Activated effector memory CD4-positive, alpha-beta T cell treated with Interleukin-2 at 50 U/mL for 16 hours (primary cell): ENCODE data around the gene ZBBX.
"Not testable (repeated sequence)": the region's sequence is repeated elsewhere in the genome, so short reads cannot be mapped to it uniquely, and the experiment has no call there.

Experiments
- DNase-seq: peaks from one replicate; pipeline ENCODE4 v3.0.0-alpha.2; 2020

ZBBX gene, protein sequence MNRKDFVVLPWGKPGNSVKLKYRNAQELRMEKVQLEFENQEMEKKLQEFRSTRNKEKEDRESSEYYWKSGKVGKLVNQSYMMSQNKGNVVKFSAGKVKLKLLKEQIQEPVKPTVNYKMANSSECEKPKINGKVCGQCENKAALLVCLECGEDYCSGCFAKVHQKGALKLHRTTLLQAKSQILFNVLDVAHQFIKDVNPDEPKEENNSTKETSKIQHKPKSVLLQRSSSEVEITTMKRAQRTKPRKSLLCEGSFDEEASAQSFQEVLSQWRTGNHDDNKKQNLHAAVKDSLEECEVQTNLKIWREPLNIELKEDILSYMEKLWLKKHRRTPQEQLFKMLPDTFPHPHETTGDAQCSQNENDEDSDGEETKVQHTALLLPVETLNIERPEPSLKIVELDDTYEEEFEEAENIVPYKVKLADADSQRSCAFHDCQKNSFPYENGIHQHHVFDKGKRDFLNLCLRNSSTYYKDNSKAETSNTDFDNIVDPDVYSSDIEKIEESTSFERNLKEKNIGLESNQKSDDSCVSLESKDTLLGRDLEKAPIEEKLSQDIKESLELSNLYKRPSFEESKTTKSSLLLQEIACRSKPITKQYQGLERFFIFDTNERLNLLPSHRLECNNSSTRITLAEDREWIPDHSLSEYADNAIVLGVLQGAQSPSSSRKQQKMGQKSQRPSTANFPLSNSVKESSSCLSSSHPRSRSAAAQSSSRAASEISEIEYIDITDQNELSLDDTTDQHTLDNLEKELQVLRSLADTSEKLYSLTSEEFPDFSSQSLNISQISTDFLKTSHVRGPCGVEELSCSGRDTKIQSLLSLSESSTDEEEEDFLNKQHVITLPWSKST

DNA sequence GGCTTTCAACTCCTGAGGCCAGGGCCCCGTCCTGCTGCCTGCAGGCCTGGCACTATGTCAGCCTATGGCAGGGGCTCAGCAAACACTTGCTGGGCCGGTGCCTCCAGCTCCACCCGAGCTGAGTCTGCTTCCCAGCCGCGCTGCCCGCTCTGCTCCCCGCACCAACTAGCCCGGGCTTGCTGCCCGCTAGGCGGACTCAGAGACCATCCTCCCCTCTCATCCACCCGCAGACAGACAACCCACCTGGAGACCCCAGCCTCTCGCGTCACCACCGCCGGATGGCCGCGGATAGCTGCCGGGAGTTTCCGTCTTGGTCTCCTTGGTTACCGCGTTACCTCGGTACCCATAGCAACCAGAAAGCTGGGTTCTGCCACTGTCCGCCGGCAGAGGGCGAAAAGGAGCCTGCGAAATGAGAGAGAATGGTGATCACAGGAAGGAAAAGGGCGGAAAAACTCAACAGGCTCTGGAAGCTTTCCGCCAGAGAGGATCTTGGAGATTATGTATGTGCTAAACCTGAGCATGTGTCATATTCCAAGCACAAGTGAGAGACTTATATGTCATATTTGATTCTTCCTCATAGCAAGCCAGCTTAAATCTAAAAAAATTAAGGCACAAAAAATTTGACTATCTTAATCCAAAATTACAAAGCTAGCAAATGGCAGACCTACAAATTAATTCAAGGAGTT lies at the start of gene ZBBX:
TSS of gene ZBBX (minus strand) at position 294 of the 686 bp plus-strand sequence. CDS start 7,396 bp downstream, outside the sequence.
- DNase-seq, result peak; percentile 67

DNA sequence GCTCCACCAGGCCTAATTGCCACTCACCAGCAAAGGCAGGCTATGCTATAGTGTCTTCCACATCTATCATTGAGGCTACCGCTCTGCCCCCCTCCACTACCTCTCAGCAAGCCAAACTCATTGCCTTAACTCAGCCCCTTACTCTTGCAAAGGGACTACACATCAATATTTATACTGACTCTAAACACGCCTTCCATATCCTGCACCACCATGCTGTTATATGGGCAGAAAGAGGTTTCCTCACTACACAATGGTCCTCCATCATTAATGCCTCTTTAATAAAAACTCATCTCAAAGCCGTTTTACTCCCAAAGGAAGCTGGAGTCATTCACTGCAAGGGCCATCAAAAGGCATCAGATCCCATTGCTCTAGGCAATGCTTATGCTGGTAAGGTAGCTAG lies 46.9 kb upstream of the ZBBX start:
- DNase-seq, result not testable (repeated sequence)

DNA sequence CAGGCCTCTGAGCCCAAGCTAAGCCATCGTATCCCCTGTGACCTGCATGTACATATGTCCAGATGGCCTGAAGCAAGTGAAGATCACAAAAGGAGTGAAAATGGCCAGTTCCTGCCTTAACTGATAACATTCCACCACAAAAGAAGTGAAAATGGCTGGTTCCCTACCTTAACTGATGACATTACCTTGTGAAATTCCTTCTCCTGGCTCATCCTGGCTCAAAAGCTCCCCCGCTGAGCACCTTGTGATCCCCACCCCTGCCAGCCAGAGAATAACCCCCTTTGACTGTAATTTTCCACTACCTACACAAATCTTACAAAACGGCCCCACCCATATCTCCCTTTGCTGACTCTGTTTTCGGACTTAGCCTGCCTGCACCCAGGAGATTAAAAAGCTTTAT lies 42.3 kb upstream of the ZBBX start:
- DNase-seq, result not testable (repeated sequence)

DNA sequence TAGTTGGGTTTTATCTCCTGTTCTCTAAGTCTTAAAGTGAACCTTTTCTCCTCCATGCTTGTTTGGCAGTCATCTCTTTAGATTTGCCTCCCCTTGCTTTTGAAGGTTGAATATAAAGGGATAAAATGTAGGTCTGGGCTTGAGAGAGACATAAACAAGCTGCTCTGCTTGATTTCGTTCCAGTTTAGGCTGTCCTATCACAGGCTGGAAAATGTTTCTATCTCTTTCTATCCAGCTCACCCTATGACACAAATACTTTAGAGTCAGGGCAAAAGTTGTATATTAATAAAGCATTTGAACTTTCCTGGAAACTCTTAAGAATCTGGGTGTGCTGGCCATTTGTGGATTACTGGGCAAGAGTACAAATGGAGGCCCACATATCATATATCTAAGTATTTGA lies 29.5 kb upstream of the ZBBX start:
- no peak for DNase-seq

DNA sequence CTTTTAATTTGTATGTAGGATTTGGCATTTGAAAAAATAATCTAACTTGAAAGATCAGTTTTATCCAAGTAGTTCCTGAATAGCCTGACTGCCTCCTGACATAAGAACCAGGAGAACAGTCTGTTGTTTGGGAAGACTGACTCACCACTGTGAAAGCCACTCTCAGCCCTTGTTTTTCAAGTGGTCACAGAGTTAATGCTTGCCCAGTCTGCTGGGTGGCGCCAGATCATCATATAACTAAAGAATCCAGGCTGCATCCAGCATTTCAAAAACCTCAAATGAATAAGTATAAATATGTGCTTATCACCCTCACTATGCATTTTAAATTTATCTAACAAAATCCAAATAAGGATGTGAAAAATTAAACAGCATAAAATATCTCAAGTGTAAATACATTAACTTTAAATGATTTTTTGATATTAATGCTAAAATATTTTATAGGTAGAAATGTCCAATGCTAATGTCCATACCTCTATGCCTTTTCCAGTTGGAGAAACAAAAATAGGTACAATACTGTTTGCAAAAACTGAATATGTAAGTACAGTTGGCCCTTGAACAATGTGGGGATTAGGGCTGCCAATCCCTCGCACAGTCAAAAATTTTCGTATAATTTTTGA lies 26.9 kb upstream of the ZBBX start:
- DNase-seq, result no peak

DNA sequence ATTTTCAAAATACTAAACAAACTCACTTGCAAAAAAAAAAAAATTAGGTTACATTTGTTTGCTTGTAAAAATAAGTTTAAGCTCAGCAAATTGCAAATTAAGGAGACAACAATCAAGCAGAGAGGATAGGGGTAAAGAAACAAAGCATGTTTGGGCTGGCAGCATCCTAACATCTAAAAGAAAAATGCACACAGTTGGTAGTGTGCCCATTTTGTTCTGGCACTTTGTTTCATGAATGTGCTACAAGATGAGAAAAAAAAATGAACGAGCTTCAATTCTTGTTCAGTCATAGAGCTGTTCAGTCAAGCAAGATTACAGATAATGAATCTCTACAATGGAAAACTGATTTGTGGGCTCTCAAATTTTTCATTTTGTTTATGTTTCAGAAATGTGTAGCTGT lies 17.7 kb upstream of the ZBBX start:
- DNase-seq, result no peak

DNA sequence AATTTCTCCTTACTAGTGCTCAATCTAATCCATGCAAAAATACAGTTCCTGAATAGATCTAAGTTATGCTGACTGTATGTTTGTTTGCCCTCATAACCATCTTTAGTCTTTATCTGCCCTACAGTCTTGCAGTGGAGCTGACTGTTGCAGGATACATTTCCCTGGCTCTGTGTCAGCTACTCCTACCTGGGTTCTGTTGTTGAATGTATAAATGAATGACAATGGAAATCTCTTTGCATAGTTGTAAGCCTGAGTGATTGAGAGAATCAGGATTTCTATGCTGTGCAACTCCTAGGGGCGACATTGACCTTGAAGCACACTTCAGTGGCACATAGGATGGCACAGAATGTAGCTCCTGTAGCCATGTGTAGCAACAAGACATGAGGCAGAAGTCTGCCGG lies 16.0 kb upstream of the ZBBX start:
- no peak for DNase-seq

DNA sequence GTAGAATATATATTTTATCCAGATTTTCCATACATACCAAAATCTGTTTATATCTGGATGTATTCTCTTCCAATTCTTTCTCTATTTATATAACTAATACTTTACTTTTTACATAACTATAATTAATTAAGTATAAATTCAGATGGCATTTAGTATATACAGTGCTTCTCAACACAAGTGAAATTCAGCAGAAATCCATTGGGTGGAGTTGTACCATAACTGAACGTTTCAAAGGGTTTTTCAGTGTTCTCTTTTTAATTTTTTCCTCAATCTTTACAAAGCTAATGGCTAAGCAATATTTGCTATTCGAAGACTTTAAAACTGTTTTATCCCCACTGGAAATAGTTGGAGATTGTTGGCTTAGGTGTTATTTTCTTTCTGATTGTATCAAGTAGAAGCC lies 13.9 kb upstream of the ZBBX start:
- no peak for DNase-seq

DNA sequence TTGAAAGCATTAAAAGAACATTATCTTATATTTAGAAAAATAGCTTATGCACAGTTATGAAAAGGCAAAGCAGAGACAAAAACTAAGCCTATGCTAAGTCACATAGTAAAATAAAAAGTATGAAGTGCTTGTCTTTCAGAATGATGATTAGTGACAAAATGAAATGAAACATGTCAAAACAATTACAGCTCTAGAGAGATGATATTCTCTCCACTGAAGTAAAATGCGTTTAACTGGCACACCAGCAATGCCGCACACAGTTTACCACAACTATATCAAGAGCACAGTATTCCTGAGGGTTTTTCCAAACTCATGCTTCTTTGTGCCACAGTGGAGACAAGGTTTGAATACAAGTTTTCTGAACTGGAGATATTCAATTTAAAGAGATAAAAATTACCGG lies 2.1 kb upstream of the ZBBX start:
- DNase-seq, result no peak

DNA sequence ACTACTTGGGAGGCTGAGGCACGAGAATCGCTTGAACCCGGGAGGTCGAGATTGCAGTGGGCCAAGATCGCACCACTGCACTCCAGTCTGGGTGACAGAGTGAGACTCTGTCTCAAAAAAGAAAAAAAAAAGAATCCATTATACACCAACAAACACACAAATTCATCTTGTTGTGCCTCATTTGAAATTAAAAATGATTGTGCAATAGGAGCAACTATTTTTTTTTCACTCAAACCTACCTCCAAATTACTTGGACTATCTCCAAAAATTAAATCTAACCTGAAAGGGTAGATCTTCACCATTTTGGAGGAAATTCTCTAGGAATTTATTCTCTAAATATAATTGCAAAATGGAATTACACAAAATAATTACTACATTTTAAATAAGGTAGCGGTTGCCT lies 4.6 kb downstream of the ZBBX start:
- no peak for DNase-seq

DNA sequence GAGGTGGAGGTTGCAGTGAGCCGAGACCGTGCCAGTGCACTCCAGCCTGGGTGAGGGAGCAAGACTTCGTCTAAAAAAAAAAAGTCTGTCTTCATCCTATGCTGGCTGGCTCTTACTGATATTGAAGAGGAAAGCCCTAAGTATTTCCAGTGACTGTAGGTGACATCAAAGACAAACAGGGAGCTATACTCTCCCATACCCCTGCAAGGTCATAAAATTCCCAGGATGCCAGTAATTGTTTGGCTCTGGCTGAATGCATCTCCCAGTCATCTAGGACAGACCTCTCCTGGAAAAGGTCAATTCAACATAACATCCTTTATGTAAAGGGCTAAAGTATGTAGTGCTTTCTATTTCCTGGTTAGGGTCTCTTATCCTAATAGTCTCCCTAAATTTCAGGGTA lies 8.0 kb downstream of the ZBBX start:
- no peak for DNase-seq

DNA sequence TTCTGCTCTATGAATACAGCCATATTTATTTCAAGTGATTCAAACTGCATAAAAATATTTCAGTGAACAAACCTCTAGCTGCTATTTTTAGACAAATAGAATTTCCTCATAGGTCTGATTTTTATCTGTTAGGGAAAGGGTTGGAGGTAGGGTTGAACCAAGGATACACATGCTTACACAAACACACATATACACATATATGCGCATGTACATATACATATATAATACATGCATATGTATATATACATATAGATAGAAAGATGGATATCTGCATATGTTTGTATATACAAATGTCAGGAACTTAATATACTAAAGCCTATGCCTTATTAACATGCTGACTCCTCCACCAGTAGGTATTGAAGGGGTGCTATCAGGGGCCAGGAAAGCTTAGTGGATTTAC lies 18.1 kb downstream of the ZBBX start:
- no peak for DNase-seq

DNA sequence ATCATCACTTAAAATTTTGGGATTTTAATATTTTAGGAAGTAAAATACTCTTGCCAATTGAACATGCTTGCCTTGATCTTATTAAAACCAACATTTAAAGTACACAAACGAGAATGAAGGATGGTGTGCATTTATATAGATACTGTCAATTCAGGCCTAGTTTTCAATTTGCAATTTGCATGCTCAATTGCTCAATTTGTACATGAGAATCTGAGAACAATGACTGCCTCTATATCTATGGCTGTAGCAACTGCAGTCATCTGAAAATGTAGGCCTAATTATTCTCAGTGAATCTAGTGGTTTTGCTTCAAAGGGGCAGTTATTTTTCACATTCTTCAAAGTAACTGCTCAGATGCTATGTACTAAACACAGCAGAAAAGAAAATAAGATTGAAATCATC lies 18.8 kb downstream of the ZBBX start:
- no peak for DNase-seq

DNA sequence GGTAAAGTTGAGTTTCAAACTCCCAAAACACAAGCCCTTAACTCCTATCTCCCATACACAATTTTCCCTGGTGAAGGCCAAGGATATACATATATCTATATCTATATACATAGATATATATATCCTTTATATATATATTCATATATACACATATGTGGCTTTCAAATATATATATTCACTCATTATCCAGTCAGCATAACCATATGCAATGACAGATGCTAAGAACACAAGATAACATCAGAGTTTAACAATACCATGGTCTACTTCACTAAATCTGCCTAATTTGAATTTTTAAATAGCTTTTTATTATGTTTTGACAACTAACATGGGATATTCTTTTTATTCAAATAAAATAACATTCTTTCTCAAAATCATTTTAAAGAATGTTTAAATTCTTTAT lies 24.7 kb downstream of the ZBBX start:
- DNase-seq, result no peak

DNA sequence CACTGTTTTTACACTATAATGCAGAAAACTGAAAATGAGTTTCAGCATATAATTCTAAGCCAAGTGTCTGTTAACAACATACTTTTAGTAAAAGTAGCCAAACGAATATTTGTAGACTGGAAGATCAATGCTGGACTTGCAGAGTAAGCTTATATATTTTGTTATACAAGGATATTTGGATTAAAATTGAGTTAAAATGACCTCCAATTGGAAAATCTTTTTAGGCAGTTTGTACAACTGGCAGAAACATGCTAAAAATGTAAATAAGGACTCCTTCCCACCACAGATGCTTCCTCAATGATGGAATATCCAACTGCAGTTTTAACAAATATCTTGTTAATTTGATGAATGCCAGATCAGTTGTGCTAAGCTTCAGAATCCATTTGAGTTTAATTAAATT lies 25.3 kb downstream of the ZBBX start:
- no peak for DNase-seq

DNA sequence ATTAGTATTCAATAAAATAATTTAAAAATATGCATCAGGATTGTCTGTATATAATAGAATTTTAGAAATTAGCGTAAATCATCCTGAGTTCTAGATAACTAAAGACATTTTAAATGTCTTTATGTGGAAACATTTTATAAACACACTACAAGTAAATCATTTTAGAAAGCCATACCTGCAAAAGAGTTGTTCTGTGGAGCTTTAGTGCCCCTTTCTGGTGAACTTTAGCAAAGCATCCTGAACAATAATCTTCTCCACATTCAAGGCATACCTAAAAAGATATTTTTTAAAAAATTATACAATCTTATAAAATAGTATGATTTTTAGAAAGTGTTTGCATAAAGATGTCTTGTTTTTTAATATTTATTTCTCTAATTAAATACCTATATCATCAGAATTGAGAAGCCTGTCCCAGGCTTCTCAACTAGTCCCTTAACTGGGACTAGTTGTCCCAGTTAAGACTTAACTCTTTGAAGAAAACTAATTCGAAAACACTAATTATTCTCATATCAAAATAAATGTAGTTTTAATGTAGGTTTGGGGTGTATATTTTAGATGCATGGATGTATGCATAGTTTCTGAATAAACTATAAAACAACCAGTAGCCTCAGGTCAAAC lies 29.7 kb downstream of the ZBBX start:
- DNase-seq, result no peak

DNA sequence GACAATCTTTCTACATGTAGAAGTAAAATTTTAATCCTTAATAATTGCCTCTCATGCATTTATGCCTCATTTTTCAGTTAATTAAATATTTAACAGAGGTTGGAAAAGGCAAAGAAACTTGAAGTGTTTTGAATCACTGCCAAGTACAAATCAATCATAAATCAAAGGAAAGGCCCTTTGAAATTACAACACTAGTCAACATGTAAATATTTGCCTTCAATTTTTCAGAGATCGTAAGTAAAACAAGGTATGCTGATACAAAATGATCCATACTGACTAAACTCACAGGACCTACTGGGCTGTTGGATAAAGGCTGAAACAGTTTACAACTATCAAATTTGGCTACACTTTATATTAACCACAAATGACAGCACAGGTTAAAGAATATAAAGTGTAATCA lies 33.9 kb downstream of the ZBBX start:
- no peak for DNase-seq

DNA sequence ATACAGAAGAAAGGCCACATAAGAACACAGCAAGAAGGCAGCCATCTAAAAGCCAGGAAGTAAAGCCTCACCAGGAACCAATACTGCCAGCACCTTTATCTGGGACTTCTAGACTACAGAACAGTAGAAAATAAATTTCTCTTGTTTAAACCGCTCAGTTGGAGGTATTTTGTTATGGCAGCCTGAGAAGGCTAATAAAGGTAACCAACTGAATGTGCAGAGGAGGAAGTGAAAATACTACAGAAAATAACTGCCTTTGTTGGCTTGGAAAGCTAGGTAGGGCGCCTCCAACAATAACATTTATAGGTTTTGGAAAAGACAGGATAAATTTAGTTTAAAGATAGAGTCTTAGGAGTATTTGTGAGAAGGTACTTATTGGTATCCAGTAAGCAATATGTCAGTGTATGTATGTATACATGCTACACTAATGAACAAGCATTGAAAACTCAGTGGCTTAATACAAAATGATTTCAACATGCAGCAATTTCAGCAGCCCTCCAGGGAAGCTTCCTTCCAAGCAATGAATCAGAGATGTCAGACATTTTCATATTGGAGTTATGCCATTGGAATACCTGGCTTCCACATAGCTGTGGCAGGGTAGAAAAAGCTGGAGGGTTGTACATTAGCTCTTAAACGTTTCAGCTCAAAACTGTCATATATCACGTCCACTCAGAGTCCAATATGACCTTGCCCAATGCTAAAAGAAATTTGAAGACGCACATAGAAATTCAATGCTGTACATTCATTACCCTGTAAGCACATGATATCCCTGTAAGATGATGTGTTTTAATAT lies 48.9 kb downstream of the ZBBX start:
- no peak for DNase-seq

DNA sequence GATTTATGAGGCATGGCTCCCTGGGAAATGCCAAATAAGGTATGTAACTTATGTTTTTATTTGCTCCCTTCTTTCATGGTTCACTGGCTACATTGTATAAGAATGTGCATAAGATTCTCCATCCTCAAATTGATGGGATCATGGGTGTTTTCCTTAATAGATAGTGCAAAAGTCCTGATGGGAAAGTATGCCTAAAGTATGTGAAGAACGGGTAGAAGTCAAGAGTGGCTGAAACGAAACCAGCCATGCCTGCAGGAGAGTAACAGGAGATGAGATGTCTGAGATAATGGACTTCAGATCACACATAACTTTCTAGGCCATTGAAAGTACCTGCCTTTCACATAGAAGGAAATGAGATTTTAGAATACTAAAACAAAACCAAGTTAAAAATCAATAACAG lies 56.5 kb downstream of the ZBBX start:
- no peak for DNase-seq

DNA sequence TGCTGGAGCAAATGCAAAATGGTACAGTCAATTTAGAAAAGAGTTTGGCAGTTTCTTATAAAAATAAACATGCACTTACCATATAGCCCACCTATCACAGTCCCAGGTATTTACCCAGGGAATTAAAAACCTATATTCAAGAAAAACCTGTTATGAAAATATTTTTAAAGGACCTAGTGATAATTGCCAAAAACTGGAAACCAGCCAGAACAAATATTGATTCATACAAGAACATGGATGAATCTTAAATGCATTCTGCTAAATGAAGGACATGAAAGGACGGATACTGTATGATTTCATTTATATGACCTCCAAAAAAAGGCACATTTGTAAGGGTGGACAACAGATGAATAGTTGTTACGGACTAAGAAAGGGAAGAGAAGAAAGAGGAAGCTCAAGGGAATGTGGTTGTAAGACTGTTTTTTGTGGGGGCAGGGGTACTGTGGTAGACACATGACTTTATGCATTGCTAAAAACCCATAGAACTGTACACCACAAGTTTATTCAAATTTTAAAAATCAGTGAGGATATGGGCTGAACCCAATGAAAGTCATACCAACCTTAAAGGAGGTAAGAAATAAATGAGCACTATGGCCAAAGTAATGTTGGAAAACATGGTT lies 61.0 kb downstream of the ZBBX start:
- DNase-seq, result no peak

DNA sequence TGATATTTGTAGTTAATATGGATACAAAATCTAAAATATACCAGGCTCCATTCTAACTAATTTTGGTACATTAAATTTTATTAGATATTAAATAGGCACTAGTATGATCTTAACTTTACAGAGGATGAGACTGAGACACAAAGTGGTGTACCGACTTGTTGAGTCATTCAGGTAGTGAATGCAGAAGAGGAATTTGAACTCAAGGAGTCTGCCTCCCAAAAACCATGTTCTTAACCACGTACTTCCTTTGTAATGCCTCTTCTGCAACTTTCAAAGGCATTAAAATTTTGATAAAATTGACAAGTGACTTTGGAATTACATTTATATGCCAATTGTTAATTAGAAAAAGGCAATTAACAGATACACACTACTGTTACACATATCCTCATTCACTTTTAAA lies 61.8 kb downstream of the ZBBX start:
- DNase-seq, result no peak
